ENCODE results near the gene HP.
"Not testable (repeated sequence)": the region's sequence is repeated elsewhere in the genome, so short reads cannot be mapped to it uniquely, and the experiment has no call there.

Gene HP

DNA sequence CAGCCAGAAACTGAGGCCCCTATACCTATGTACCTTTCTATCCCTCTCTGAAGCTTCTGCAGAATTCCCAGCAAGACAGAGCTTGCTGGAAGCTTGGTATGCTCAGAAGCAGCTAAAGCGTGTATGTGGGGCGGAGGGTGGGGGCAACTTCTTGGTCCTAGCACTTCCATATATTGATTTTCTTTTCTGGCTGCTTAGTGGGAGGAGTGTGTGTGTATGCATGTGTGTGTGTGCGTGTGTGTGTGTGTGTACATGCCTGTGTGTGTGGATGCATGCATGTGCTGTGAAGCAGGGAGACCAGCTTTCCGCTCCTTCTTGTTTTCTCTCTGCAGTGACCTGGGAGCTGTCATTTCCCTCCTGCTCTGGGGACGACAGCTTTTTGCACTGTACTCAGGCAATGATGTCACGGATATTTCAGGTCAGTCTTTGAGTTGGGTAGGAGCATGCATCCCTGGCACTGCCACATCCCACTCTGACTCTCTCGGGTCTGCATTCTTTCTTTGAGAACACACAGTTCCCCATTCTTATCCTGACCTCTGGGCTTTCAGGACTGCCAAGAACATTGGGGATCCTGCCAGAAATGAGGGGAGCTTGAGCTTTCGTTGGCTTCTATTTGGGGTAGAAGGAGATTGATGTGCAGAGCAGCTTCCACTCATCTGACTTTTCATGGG, 19.4 kb downstream of the HP start:
- Histone ChIP-seq H2BK5ac (ENCODE audit: low read length) (no peak overlapping the region), H3K79me1 (ENCODE audit: low read depth, low read length) (no peaks in the 10 kb centered on the region), H2AK5ac (ENCODE audit: low read depth, low read length) (no peak overlapping the region), H2BK15ac (ENCODE audit: low read length) (no peak overlapping the region), H3K14ac (ENCODE audit: low read length) (no peak overlapping the region), H2BK120ac (ENCODE audit: low read depth, low read length) (no peak overlapping the region), H3K9me3 (replicated peaks in 1 of 2; ENCODE audit: control insufficient read depth in 2 of 2, insufficient read depth in 1 of 2, low read depth in 1 of 2, low read length in 2 of 2) (no peaks in the 10 kb centered on the region), H3K27ac (replicated peaks; ENCODE audit: low read length) (no peak overlapping the region), H3K18ac (ENCODE audit: low read length) (no peak overlapping the region), H3K4me1 (ENCODE audit: control insufficient read depth in 2 of 2, insufficient read depth in 1 of 2, low read depth in 1 of 2, low read length in 2 of 2) (no peaks in the 10 kb centered on the region), H3K4me3 (ENCODE audit: low read length in 2 of 2) (no peak overlapping the region), H3K4me2 (ENCODE audit: insufficient read depth, low read length, poor library complexity, severe bottlenecking) (no peak overlapping the region), H3K27me3 (ENCODE audit: control insufficient read depth in 3 of 3, insufficient read depth in 3 of 3, low read depth in 1 of 3, low read length in 3 of 3) (no peaks in the 10 kb centered on the region), H4K8ac (ENCODE audit: low read depth, low read length) (no peak overlapping the region), H2BK12ac (ENCODE audit: low read length) (no peak overlapping the region), H3K36me3 (replicated peaks in 1 of 2; ENCODE audit: control insufficient read depth in 2 of 2, insufficient read depth in 2 of 2, low read length in 2 of 2) (no peaks in the 10 kb centered on the region), H3K9ac (ENCODE audit: low read depth, low read length, poor library complexity) (no peak overlapping the region), H3K4ac (ENCODE audit: low read length) (no peak overlapping the region), H3K23ac (ENCODE audit: low read depth, low read length, poor library complexity) (no peak overlapping the region), H2AFZ (ENCODE audit: low read length) (no peak overlapping the region), H4K91ac (ENCODE audit: low read depth, low read length, poor library complexity) (no peak overlapping the region)
- WGBS, 2 donors (ENCODE audit: extremely low coverage in 2 of 2, insufficient read length in 2 of 2, insufficient replicate concordance in 1 of 2) = no CpG with 5 or more reads among the region's 8 CpGs
- no peak for DNase-seq (ENCODE audit: low spot score)

DNA sequence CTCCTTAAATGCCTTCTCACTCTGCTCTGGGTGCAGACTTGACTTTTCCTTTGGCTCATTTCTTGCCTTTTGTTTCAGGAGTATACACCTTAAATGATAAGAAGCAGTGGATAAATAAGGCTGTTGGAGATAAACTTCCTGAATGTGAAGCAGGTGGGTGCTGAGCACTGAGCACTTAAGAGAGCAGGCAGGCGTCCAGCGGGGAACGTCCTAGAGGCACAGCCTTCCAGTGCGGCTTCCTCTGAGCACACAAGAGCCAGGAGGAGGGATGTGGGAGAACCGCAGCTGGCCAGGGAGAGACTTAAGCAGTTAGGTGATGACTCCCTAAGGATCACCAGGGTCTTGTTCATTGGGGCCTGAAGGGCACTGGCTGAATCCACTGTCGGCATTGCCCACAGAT, 20.8 kb downstream of the HP start:
- H2BK12ac ChIP-seq (ENCODE audit: low read length); H2BK15ac ChIP-seq (ENCODE audit: low read length); H4K8ac ChIP-seq (ENCODE audit: low read depth, low read length); H3K23ac ChIP-seq (ENCODE audit: low read depth, low read length, poor library complexity); H3K4me1 ChIP-seq (ENCODE audit: control insufficient read depth in 2 of 2, insufficient read depth in 1 of 2, low read depth in 1 of 2, low read length in 2 of 2); DNase-seq (ENCODE audit: low spot score); H3K18ac ChIP-seq (ENCODE audit: low read length); H3K36me3 ChIP-seq (replicated peaks in 1 of 2; ENCODE audit: control insufficient read depth in 2 of 2, insufficient read depth in 2 of 2, low read length in 2 of 2); H3K9me3 ChIP-seq (replicated peaks in 1 of 2; ENCODE audit: control insufficient read depth in 2 of 2, insufficient read depth in 1 of 2, low read depth in 1 of 2, low read length in 2 of 2); H2BK5ac ChIP-seq (ENCODE audit: low read length); H3K9ac ChIP-seq (ENCODE audit: low read depth, low read length, poor library complexity); H2BK120ac ChIP-seq (ENCODE audit: low read depth, low read length); H3K4ac ChIP-seq (ENCODE audit: low read length); H3K79me1 ChIP-seq (ENCODE audit: low read depth, low read length); H3K14ac ChIP-seq (ENCODE audit: low read length); H2AFZ ChIP-seq (ENCODE audit: low read length); H3K4me2 ChIP-seq (ENCODE audit: insufficient read depth, low read length, poor library complexity, severe bottlenecking); H4K91ac ChIP-seq (ENCODE audit: low read depth, low read length, poor library complexity); H2AK5ac ChIP-seq (ENCODE audit: low read depth, low read length); H3K27me3 ChIP-seq (ENCODE audit: control insufficient read depth in 3 of 3, insufficient read depth in 3 of 3, low read depth in 1 of 3, low read length in 3 of 3); H3K27ac ChIP-seq (replicated peaks; ENCODE audit: low read length); H3K4me3 ChIP-seq (ENCODE audit: low read length in 2 of 2): not testable (repeated sequence)
- WGBS, 2 donors (ENCODE audit: extremely low coverage in 2 of 2, insufficient read length in 2 of 2, insufficient replicate concordance in 1 of 2) = no CpG with 5 or more reads among the region's 6 CpGs

DNA sequence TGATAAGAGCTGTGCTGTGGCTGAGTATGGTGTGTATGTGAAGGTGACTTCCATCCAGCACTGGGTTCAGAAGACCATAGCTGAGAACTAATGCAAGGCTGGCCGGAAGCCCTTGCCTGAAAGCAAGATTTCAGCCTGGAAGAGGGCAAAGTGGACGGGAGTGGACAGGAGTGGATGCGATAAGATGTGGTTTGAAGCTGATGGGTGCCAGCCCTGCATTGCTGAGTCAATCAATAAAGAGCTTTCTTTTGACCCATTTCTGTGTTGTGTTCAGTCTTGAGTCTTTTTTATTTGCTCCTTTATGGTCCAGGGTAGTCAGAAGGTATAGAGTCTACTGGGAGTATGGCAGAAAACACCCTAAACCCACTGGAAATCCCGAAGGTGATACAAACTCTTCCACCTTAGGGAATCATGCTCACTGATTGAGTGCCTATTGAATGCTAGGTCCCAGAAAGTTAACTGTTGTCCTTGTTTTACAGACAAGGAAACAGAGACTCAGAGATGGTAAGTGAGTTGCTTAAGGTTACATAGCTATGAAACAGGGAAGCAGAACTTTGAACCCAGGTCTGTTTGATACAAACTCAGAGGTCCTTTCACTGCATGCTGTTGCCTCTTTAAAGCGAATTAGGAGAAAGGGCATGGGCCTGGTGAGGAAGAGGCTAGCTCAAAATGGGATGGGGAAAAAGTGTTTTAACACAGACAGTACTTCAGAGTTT, 22.8 kb downstream of the HP start:
- H2AFZ ChIP-seq (ENCODE audit: low read length); H3K4me2 ChIP-seq (ENCODE audit: insufficient read depth, low read length, poor library complexity, severe bottlenecking); H3K27me3 ChIP-seq (ENCODE audit: control insufficient read depth in 3 of 3, insufficient read depth in 3 of 3, low read depth in 1 of 3, low read length in 3 of 3); H3K79me1 ChIP-seq (ENCODE audit: low read depth, low read length); H3K27ac ChIP-seq (replicated peaks; ENCODE audit: low read length); H2BK12ac ChIP-seq (ENCODE audit: low read length); H3K4me3 ChIP-seq (ENCODE audit: low read length in 2 of 2); H3K14ac ChIP-seq (ENCODE audit: low read length); H3K9me3 ChIP-seq (replicated peaks in 1 of 2; ENCODE audit: control insufficient read depth in 2 of 2, insufficient read depth in 1 of 2, low read depth in 1 of 2, low read length in 2 of 2); H4K91ac ChIP-seq (ENCODE audit: low read depth, low read length, poor library complexity); H2BK120ac ChIP-seq (ENCODE audit: low read depth, low read length); H2AK5ac ChIP-seq (ENCODE audit: low read depth, low read length); H3K9ac ChIP-seq (ENCODE audit: low read depth, low read length, poor library complexity); H3K23ac ChIP-seq (ENCODE audit: low read depth, low read length, poor library complexity); H3K4ac ChIP-seq (ENCODE audit: low read length); H2BK5ac ChIP-seq (ENCODE audit: low read length); H4K8ac ChIP-seq (ENCODE audit: low read depth, low read length); H2BK15ac ChIP-seq (ENCODE audit: low read length); H3K36me3 ChIP-seq (replicated peaks in 1 of 2; ENCODE audit: control insufficient read depth in 2 of 2, insufficient read depth in 2 of 2, low read length in 2 of 2); H3K4me1 ChIP-seq (ENCODE audit: control insufficient read depth in 2 of 2, insufficient read depth in 1 of 2, low read depth in 1 of 2, low read length in 2 of 2); DNase-seq (ENCODE audit: low spot score); H3K18ac ChIP-seq (ENCODE audit: low read length): not testable (repeated sequence)
- no CpG with 5 or more reads among the region's 5 CpGs for whole genome bisulfite sequencing, 2 donors (ENCODE audit: extremely low coverage in 2 of 2, insufficient read length in 2 of 2, insufficient replicate concordance in 1 of 2)

DNA sequence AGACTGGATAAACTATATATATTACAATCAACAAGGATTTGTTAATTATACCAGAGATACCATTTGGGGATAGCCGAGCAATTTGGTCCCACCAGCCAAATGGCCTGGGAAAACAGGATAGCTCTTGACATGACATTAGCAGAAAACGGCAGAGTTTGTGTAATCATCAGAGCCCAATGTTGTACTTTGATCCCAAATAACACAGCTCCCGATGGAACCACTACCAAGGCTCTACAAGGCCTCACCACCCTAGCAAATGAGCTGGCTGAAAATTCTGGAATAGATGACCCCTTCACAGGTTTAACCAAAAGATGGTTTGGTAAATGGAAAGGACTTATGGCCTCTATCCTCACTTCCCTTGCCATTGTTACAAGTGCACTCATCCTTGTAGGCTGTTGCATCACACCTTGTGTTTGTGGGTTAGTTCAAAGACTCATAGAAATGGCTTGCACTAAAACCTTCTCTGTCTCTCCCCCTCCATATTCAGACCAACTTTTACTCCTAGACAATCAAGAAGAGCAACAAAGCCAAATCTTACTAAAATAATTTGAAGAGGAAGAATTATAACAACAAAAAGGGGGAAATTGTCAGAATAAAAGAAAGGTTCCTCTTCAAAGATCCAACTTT, 29.6 kb downstream of the HP start:
- Histone ChIP-seq H2BK15ac (ENCODE audit: low read length) (no peak overlapping the region), H2AK5ac (ENCODE audit: low read depth, low read length) (no peak overlapping the region), H3K4ac (ENCODE audit: low read length) (no peak overlapping the region), H3K79me1 (ENCODE audit: low read depth, low read length) (no peaks in the 10 kb centered on the region), H2AFZ (ENCODE audit: low read length) (no peak overlapping the region), H2BK5ac (ENCODE audit: low read length) (no peak overlapping the region), H3K4me3 (ENCODE audit: low read length in 2 of 2) (no peak overlapping the region), H3K4me1 (ENCODE audit: control insufficient read depth in 2 of 2, insufficient read depth in 1 of 2, low read depth in 1 of 2, low read length in 2 of 2) (no peaks in the 10 kb centered on the region), H2BK12ac (ENCODE audit: low read length) (no peak overlapping the region), H3K18ac (ENCODE audit: low read length) (no peak overlapping the region), H4K91ac (ENCODE audit: low read depth, low read length, poor library complexity) (no peak overlapping the region), H3K36me3 (replicated peaks in 1 of 2; ENCODE audit: control insufficient read depth in 2 of 2, insufficient read depth in 2 of 2, low read length in 2 of 2) (peaks cover 7 to 49% of the 10 kb centered on the region in 2 donors), H3K4me2 (ENCODE audit: insufficient read depth, low read length, poor library complexity, severe bottlenecking) (no peak overlapping the region), H3K27ac (replicated peaks; ENCODE audit: low read length) (no peak overlapping the region), H4K8ac (ENCODE audit: low read depth, low read length) (no peak overlapping the region), H3K9me3 (replicated peaks in 1 of 2; ENCODE audit: control insufficient read depth in 2 of 2, insufficient read depth in 1 of 2, low read depth in 1 of 2, low read length in 2 of 2) (peaks cover 6 to 18% of the 10 kb centered on the region in 2 donors), H3K27me3 (ENCODE audit: control insufficient read depth in 3 of 3, insufficient read depth in 3 of 3, low read depth in 1 of 3, low read length in 3 of 3) (no peaks in the 10 kb centered on the region), H2BK120ac (ENCODE audit: low read depth, low read length) (no peak overlapping the region), H3K9ac (ENCODE audit: low read depth, low read length, poor library complexity) (no peak overlapping the region), H3K23ac (ENCODE audit: low read depth, low read length, poor library complexity) (no peak overlapping the region), H3K14ac (ENCODE audit: low read length) (no peak overlapping the region)
- DNase-seq (ENCODE audit: low spot score) = no peak
- no CpG with 5 or more reads among the region's 3 CpGs for WGBS, 2 donors (ENCODE audit: extremely low coverage in 2 of 2, insufficient read length in 2 of 2, insufficient replicate concordance in 1 of 2)

All from neuronal stem cell (in vitro differentiated cells).